K562 (cell line): ENCODE results near the gene SLC22A8. TPM values are rescaled to one million over a fixed set of nuclear protein-coding genes. Genes with fewer than 3 reads are reported as not detected.

Experiments
- ATAC-seq: fragments of 200-7000 bp; cut with Tn5 transposase; 3 replicates; pipeline ENCODE4 v1.9.1; 2020; ENCODE audit warnings: moderate library complexity
- BruUV-seq: library from RNA; stranded (reverse); fragments of 400-500 nt; replicated peaks from 2 replicates; lab custom pipeline; 2021; lab: Mats Ljungman, UMichigan
- CTCF ChIA-PET: fragments of 300-600 bp; formaldehyde crosslinking; extraction: SDS; loops from one replicate; lab custom pipeline; 2021; ENCODE audit warnings: low intra/inter-chr PET ratio; lab: Yijun Ruan, JAX
- POLR2A ChIA-PET: fragments of 300-600, 350-650 bp; sonication (Branson Sonifier 250); formaldehyde crosslinking; extraction: SDS; loops from one replicate; lab custom pipeline; 2021; ENCODE audit warnings: antibody characterized with exemption, inconsistent platforms; lab: Yijun Ruan, JAX
- DNase-seq, 4 experiments: peaks; one replicate each; pipeline versions ENCODE4 v3.0.0 to v3.0.0-alpha.2; 2011 to 2018; ENCODE audit warnings: low spot score in 3 of 4, mixed read lengths in 3 of 4; ENCODE audit errors: extremely low read depth in 1 of 4
- FAIRE-seq: peaks from 2 replicates; lab custom pipeline; 2011; peaks lifted over from hg19 to GRCh38; lab: Jason Lieb, UNC
- H2AFZ ChIP-seq: 2 replicates; pipeline ENCODE4 v1.6.0; 2011; ENCODE audit warnings: low read depth, low read length, control low read depth, inconsistent platforms
- H3K27ac ChIP-seq: fragments of 200-600 bp; 3 replicates; pipeline ENCODE4 v1.8.0; 2011; ENCODE audit warnings: low read depth, mild to moderate bottlenecking, control low read depth, inconsistent platforms, low read length, moderate library complexity, mixed read lengths; ENCODE audit errors: extremely low read depth
- H3K27me3 ChIP-seq, 2 experiments: fragments of 300-600 bp in 1 of 2; 2 replicates in 1 of 2; 3 replicates in 1 of 2; pipeline versions ENCODE4 v1.6.0 to v1.8.0; 2011; ENCODE audit warnings: inconsistent platforms in 2 of 2, low read length in 2 of 2, mild to moderate bottlenecking in 1 of 2, mixed read lengths in 1 of 2, moderate library complexity in 1 of 2; ENCODE audit not compliant: control insufficient read depth in 2 of 2, insufficient read depth in 2 of 2
- H3K36me3 ChIP-seq: fragments of 300-600 bp; 3 replicates; pipeline ENCODE4 v1.8.0; 2011; ENCODE audit warnings: mild to moderate bottlenecking, low read length, inconsistent platforms; ENCODE audit not compliant: control insufficient read depth, insufficient read depth
- H3K4me1 ChIP-seq, 2 experiments: fragments of 200-600 bp in 1 of 2; replicated peaks in 1 of 2; 2 replicates in 1 of 2; 3 replicates in 1 of 2; pipeline versions ENCODE4 v1.5.1 to v1.8.0; 2011; ENCODE audit warnings: inconsistent platforms in 2 of 2, low read length in 2 of 2, mild to moderate bottlenecking in 1 of 2, mixed read lengths in 1 of 2, moderate library complexity in 1 of 2; ENCODE audit not compliant: control insufficient read depth in 2 of 2, insufficient read depth in 2 of 2
- H3K4me2 ChIP-seq: 2 replicates; pipeline ENCODE4 v1.6.1; 2011; ENCODE audit warnings: low read length, control low read depth, inconsistent platforms, mixed read lengths; ENCODE audit not compliant: insufficient read depth
- H3K4me3 ChIP-seq: fragments of 200-600 bp; sonication (generic), shearing (Covaris generic); 2 replicates; pipeline ENCODE4 v1.5.1; 2016; ENCODE audit warnings: control low read depth, inconsistent platforms
- H3K79me2 ChIP-seq: fragments of 200-600 bp; 3 replicates; pipeline ENCODE4 v1.8.0; 2011; ENCODE audit warnings: low read length, inconsistent platforms; ENCODE audit not compliant: control insufficient read depth, insufficient read depth
- H3K9ac ChIP-seq, 2 experiments: 2 replicates each; pipeline versions ENCODE4 v1.6.0 to v1.6.1; 2011; ENCODE audit warnings: low read depth in 2 of 2, low read length in 2 of 2, control low read depth in 1 of 2, inconsistent platforms in 1 of 2, mild to moderate bottlenecking in 1 of 2, mixed read lengths in 1 of 2; ENCODE audit not compliant: insufficient read depth in 1 of 2
- H3K9me1 ChIP-seq: one replicate; pipeline ENCODE4 v1.6.0; 2011; ENCODE audit warnings: inconsistent platforms, mild to moderate bottlenecking, low read length, moderate library complexity; ENCODE audit not compliant: control insufficient read depth, insufficient read depth
- H3K9me3 ChIP-seq: replicated peaks from 2 replicates; pipeline ENCODE4 v1.5.1; 2011; ENCODE audit warnings: low read depth, low read length, inconsistent platforms; ENCODE audit not compliant: control insufficient read depth, insufficient read depth
- H4K20me1 ChIP-seq: replicated peaks from 2 replicates; pipeline ENCODE4 v1.6.1; 2011; ENCODE audit warnings: low read length, inconsistent platforms, mixed read lengths; ENCODE audit not compliant: control insufficient read depth, insufficient read depth
- EP300 ChIP-seq: IDR thresholded peaks from 2 replicates; pipeline ENCODE4 v1.6.1; 2012; ENCODE audit warnings: low read length, improper control_type of control experiment
- ESRRA ChIP-seq: fragments of 450-650 bp; IDR thresholded peaks from 2 replicates; pipeline ENCODE4 v1.6.1; 2014; ENCODE audit warnings: low read depth, mild to moderate bottlenecking, moderate library complexity, borderline replicate concordance
- KAT2B ChIP-seq: IDR thresholded peaks from one replicate; pipeline ENCODE4 v1.6.1; 2012; ENCODE audit warnings: low read depth, mild to moderate bottlenecking, control low read depth, inconsistent platforms, low read length, moderate library complexity
- KHSRP ChIP-seq: fragments of 450-650 bp; IDR thresholded peaks from 2 replicates; pipeline ENCODE4 v1.6.1; 2017
- SP2 ChIP-seq: IDR thresholded peaks from 2 replicates; pipeline ENCODE4 v1.6.1; 2011; ENCODE audit warnings: mild to moderate bottlenecking, low read depth, low read length, moderate library complexity; ENCODE audit not compliant: poor library complexity, severe bottlenecking; ENCODE audit errors: extremely low read depth
- ZBTB17 ChIP-seq: fragments of 450-650 bp; formaldehyde crosslinking; IDR thresholded peaks from 2 replicates; pipeline ENCODE4 v1.4.0; 2020; ENCODE audit warnings: mild to moderate bottlenecking
- ZC3H4 ChIP-seq: sonication (generic); formaldehyde crosslinking; IDR thresholded peaks from 2 replicates; pipeline ENCODE4 v1.9.0; 2021; ENCODE audit warnings: missing genetic modification reagents, borderline replicate concordance
- ZFP1 ChIP-seq: fragments of 450-650 bp; formaldehyde crosslinking; IDR thresholded peaks from 2 replicates; pipeline ENCODE4 v1.4.0; 2020; ENCODE audit warnings: mild to moderate bottlenecking, mixed read lengths
- ZNF124 ChIP-seq: sonication (generic); formaldehyde crosslinking; IDR thresholded peaks from 2 replicates; pipeline ENCODE4 v1.8.1; 2022; ENCODE audit warnings: missing genetic modification reagents
- ZNF717 ChIP-seq: fragments of 250-450 bp; sonication (Bioruptor Pico); IDR thresholded peaks from 2 replicates; pipeline ENCODE4 v1.5.0; 2021
- ZNF76 ChIP-seq: fragments of 250-450 bp; sonication (Bioruptor Pico); IDR thresholded peaks from 2 replicates; pipeline ENCODE4 v1.4.0; 2020; ENCODE audit warnings: mild to moderate bottlenecking, moderate library complexity, borderline replicate concordance
- ZNF830 ChIP-seq: fragments of 250-450 bp; sonication (Bioruptor Pico); IDR thresholded peaks from 2 replicates; pipeline ENCODE4 v1.5.0; 2021; ENCODE audit warnings: mild to moderate bottlenecking
- WGBS: fragments of 100-300 bp; shearing (Covaris generic); methylation state at CpG from one replicate; pipeline ENCODE4 v1.1.6; 2016; ENCODE audit warnings: low coverage, mixed read lengths; ENCODE audit not compliant: insufficient coverage; ENCODE audit errors: missing lambda C conversion rate; 5-methylcytosine and 5-hydroxymethylcytosine counted together
- in situ Hi-C: fragments of 300-500 bp; cut with MboI; formaldehyde crosslinking; loops from 4 replicates; pipeline ENCODE4 v1.15.0; 2018; ENCODE audit warnings: inconsistent platforms, mixed read lengths
- intact Hi-C: fragments of 100-400 bp; cut with micrococcal nuclease; formaldehyde crosslinking; loops from 2 replicates; pipeline ENCODE4 v1.14.2; 2022
- polyA plus RNA-seq, 8 experiments: library from polyadenylated mRNA; depleted of rRNA in 4 of 8; stranded (reverse) in 5 of 8; unstranded in 3 of 8; fragments of >200 nt; fragmentation: Nextera tagmentation in 2 of 8; fragmentation: Illumina TruSeq in 1 of 8; extraction: Ambion mirVana in 2 of 8; extraction: Trizol in 1 of 8; gene quantifications; 2 replicates each; pipeline versions ENCODE4 v1.2.1 to v1.2.3, GENCODE V29; 2011 to 2014; ENCODE audit warnings: inconsistent platforms in 1 of 8, missing spikeins in 1 of 8
- total RNA-seq, 7 experiments: library from RNA; depleted of rRNA in 6 of 7; stranded (reverse); fragments of >200 nt in 6 of 7; fragmentation: Illumina TruSeq in 2 of 7; extraction: Trizol in 2 of 7; gene quantifications; 2 replicates each; pipeline versions ENCODE4 v1.2.1 to v1.2.3, GENCODE V29; 2011 to 2021; ENCODE audit warnings: low replicate concordance in 1 of 7
- TF ChIP-seq, protein P1 (sequence below): sonication (generic); formaldehyde crosslinking; IDR thresholded peaks from 2 replicates; pipeline ENCODE4 v1.8.0; 2022; ENCODE audit warnings: mild to moderate bottlenecking, low read depth, missing genetic modification reagents

The SLC22A8 gene
- total and polyA plus RNA-seq, 9 of the 15 experiments (the other 6 are each of a cell fraction or from before 2014, with no cell fraction given) = not detected

DNA sequence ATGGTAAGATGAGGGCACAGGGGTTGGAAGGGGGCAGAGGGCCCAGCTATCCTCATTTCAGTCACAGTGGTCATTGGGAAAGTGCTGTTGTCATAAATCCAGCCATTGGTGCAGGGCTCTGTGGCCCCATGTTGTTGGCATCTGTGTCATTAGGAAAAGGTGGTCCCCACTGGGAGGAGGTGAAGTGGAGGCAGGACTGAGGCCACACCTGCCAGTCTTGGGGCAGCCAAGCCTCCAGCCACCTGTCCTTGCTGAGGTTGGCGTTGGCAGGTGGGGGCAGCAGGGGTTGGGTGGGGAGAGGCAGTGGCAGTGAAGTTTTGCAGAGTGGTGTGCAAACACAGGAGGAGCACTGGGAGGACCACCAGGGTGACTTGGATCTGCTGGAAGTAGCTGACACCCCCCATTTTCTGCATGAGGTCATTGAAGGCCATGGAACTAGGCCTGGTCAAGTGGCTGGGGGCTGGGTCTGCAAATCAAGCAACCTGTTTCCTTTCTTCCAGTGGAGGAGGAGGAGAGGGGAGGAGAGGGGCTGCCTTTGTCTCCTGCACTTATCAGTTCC is 56.1 kb downstream of the SLC22A8 start:
- H3K4me1 ChIP-seq = peaks cover 0 to 3% of the 10 kb centered on the region in 2 experiments; a peak in 1 of 5 replicates
- DNase-seq (no peak), FAIRE-seq (no peak)
- intact Hi-C loops = no loop called here
- CTCF ChIA-PET = no interaction called here
- in situ Hi-C loops = no loop called here
- H3K27me3 ChIP-seq = peaks cover 10 to 14% of the 10 kb centered on the region in 2 experiments; a peak in 4 of 5 replicates
- TF ChIP-seq KAT2B = no peak
- no peak for TF ChIP-seq ZNF830 (CRISPR knock-in tag)
- no peak for TF ChIP-seq ZNF124 (CRISPR knock-in tag)
- no peak for TF ChIP-seq KHSRP
- TF ChIP-seq ZFP1 = no peak
- no peak for TF ChIP-seq ZNF717 (CRISPR knock-in tag)
- no peak for TF ChIP-seq ESRRA
- no peak for TF ChIP-seq SP2
- TF ChIP-seq, protein P1, sequence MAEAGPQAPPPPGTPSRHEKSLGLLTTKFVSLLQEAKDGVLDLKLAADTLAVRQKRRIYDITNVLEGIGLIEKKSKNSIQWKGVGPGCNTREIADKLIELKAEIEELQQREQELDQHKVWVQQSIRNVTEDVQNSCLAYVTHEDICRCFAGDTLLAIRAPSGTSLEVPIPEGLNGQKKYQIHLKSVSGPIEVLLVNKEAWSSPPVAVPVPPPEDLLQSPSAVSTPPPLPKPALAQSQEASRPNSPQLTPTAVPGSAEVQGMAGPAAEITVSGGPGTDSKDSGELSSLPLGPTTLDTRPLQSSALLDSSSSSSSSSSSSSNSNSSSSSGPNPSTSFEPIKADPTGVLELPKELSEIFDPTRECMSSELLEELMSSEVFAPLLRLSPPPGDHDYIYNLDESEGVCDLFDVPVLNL = no peak
- TF ChIP-seq ZBTB17 (CRISPR knock-in tag) = no peak
- TF ChIP-seq ZNF76 (CRISPR knock-in tag) = no peak
- no peak for TF ChIP-seq EP300
- TF ChIP-seq ZC3H4 (CRISPR knock-in tag) = no peak
- TF ChIP-seq, all 486 proteins: peak for 0
- Histone ChIP-seq H3K36me3 (no peaks in the 10 kb centered on the region), H3K79me2 (no peaks in the 10 kb centered on the region), H3K9me3 (no peaks in the 10 kb centered on the region), H4K20me1 (no peaks in the 10 kb centered on the region; the same call in 1 of the 2 replicates), H2AFZ (no peak overlapping the region), H3K9me1 (no peaks in the 10 kb centered on the region), H3K27ac (no peak overlapping the region), H3K4me3 (no peak overlapping the region), H3K4me2 (no peak overlapping the region), H3K9ac (no peak overlapping the region)
- no CpG with 5 or more reads among the region's 1 CpG for WGBS
- POLR2A ChIA-PET = interaction anchor here (1.3 kb wide), 1 partner anchor 119 kb away, joined by 3 read pairs; no protein-coding TSS in a partner anchor
- ATAC-seq = no peak
- no TSS peak for BruUV-seq
